Upper lobe of left lung (tissue), 4 donors: Measurements from ENCODE around the gene NCAPG2.

Experiments used
- CTCF ChIP-seq, 6 experiments: fragments of 450-650 bp in 4 of 6; fragments of 200-600 bp in 2 of 6; sonication (generic) in 2 of 6; IDR thresholded peaks; one replicate each; pipeline ENCODE4 v1.5.1; 2016 to 2019; ENCODE audit warnings: antibody characterized with exemption in 6 of 6
- POLR2AphosphoS5 ChIP-seq, 2 donors: sonication (generic); formaldehyde crosslinking; IDR thresholded peaks; one replicate each; pipeline ENCODE4 v1.5.1; 2017; ENCODE audit warnings: antibody characterized with exemption in 2 of 2

GRCh38 chr7:158705234-158705850, 738 bp upstream of the NCAPG2 start:
- TF ChIP-seq POLR2AphosphoS5 (IDR thresholded peaks at IDR 0.05) (no peak), CTCF (IDR thresholded peaks at IDR 0.05) (no peak)
